NB4 (cell line): ENCODE measurements around the gene SLC1A1.

ENCODE experiments used
- POLR2A ChIP-seq: IDR thresholded peaks from 2 replicates; pipeline ENCODE4 v1.6.1; 2011; ENCODE audit warnings: mild to moderate bottlenecking; ENCODE audit not compliant: insufficient read length; ENCODE audit errors: extremely low read depth
- TF ChIP-seq, protein P1 (sequence below): IDR thresholded peaks from one replicate; pipeline ENCODE4 v1.5.1; 2012; ENCODE audit warnings: low read depth, low read length

DNA sequence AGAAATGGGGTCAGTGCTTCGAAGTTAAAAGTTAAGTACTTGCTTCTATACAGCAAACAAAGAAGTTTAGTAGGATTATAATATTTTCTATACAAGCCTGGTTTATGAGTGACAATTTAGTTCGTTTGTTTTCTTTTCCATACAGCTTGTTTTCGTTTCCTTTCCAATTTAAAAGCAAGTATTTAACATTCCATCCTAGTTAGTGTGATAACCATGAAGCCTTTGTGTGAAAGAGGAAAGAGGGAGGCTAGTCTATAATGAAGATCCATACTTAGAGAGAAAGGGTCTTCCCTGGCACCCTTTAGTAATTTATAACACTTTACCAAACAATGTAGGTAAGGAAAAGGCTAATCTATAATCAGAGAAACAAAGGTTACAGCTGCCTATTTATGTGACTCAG lies 51.0 kb downstream of the SLC1A1 start:
- TF ChIP-seq, protein P1, sequence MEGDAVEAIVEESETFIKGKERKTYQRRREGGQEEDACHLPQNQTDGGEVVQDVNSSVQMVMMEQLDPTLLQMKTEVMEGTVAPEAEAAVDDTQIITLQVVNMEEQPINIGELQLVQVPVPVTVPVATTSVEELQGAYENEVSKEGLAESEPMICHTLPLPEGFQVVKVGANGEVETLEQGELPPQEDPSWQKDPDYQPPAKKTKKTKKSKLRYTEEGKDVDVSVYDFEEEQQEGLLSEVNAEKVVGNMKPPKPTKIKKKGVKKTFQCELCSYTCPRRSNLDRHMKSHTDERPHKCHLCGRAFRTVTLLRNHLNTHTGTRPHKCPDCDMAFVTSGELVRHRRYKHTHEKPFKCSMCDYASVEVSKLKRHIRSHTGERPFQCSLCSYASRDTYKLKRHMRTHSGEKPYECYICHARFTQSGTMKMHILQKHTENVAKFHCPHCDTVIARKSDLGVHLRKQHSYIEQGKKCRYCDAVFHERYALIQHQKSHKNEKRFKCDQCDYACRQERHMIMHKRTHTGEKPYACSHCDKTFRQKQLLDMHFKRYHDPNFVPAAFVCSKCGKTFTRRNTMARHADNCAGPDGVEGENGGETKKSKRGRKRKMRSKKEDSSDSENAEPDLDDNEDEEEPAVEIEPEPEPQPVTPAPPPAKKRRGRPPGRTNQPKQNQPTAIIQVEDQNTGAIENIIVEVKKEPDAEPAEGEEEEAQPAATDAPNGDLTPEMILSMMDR = no peak
- no peak for TF ChIP-seq POLR2A
